ENCODE measurements around the gene CDK15. TPM values are rescaled to one million over a fixed set of nuclear protein-coding genes. Genes with fewer than 3 reads are reported as not detected.

CDK15 gene
- total RNA-seq, 4 donors from 2014 or later: 0.11 to 0.29 TPM; not detected in 2

- ATAC-seq: no peak
- no peak for DNase-seq
- H3K27ac ChIP-seq: no peak overlapping the region
- H3K27me3 ChIP-seq: no peaks in the 10 kb centered on the region
- no peaks in the 10 kb centered on the region for H3K4me1 ChIP-seq
- no peaks in the 10 kb centered on the region for H3K9me3 ChIP-seq
- TF ChIP-seq POLR2A (IDR thresholded peaks at IDR 0.05) (no peak), CTCF (IDR thresholded peaks at IDR 0.05 in 4 of 5, conservative IDR thresholded peaks at IDR 0.05 in 1 of 5) (no peak)
- H3K36me3 ChIP-seq: no peaks in the 10 kb centered on the region
- no peak overlapping the region for H3K4me3 ChIP-seq
- intact Hi-C loops (cut with DNase I; ENCODE audit: low total_unique reads): no loop called here
- in situ Hi-C loops (cut with MboI; ENCODE audit: low sequenced_read_pairs in 4 of 4): no loop called here
Measured at GRCh38 chr2:201915446-201915845, 109.1 kb downstream of the CDK15 start.

- no peaks in the 10 kb centered on the region for H3K36me3 ChIP-seq
- H3K9me3 ChIP-seq: no peaks in the 10 kb centered on the region
- H3K27me3 ChIP-seq: no peaks in the 10 kb centered on the region
- in situ Hi-C loops (cut with MboI; ENCODE audit: low sequenced_read_pairs in 4 of 4) (no loop called here), intact Hi-C loops (cut with DNase I; ENCODE audit: low total_unique reads) (no loop called here)
- H3K4me1 ChIP-seq: no peaks in the 10 kb centered on the region
- ATAC-seq (no peak), DNase-seq (no peak)
- H3K27ac ChIP-seq: no peak overlapping the region
- no peak overlapping the region for H3K4me3 ChIP-seq
- TF ChIP-seq CTCF (IDR thresholded peaks at IDR 0.05 in 4 of 5, conservative IDR thresholded peaks at IDR 0.05 in 1 of 5): no peak
- no peak for TF ChIP-seq POLR2A (IDR thresholded peaks at IDR 0.05)
Measured at GRCh38 chr2:201916565-201916964, 110.2 kb downstream of the CDK15 start.

GRCh38 chr2:201918616-201919307 lies 112.4 kb downstream of the CDK15 start:
- no peak for DNase-seq
- intact Hi-C loops (cut with DNase I; ENCODE audit: low total_unique reads): no loop called here
- ATAC-seq: no peak
- Histone ChIP-seq H3K36me3 (no peaks in the 10 kb centered on the region), H3K4me3 (no peak overlapping the region), H3K27ac (no peak overlapping the region), H3K27me3 (no peaks in the 10 kb centered on the region), H3K9me3 (no peaks in the 10 kb centered on the region), H3K4me1 (no peaks in the 10 kb centered on the region)
- in situ Hi-C loops (cut with MboI; ENCODE audit: low sequenced_read_pairs in 4 of 4): no loop called here
- TF ChIP-seq POLR2A (IDR thresholded peaks at IDR 0.05) (no peak), CTCF (IDR thresholded peaks at IDR 0.05 in 4 of 5, conservative IDR thresholded peaks at IDR 0.05 in 1 of 5) (no peak)

- no peaks in the 10 kb centered on the region for H3K27me3 ChIP-seq
- no peak overlapping the region for H3K27ac ChIP-seq
- DNase-seq: no peak
- H3K36me3 ChIP-seq: no peaks in the 10 kb centered on the region
- no peaks in the 10 kb centered on the region for H3K4me1 ChIP-seq
- no peak overlapping the region for H3K4me3 ChIP-seq
- no peak for TF ChIP-seq POLR2A (IDR thresholded peaks at IDR 0.05)
- no peak for TF ChIP-seq CTCF (IDR thresholded peaks at IDR 0.05 in 4 of 5, conservative IDR thresholded peaks at IDR 0.05 in 1 of 5)
- intact Hi-C loops (cut with DNase I; ENCODE audit: low total_unique reads) (no loop called here), in situ Hi-C loops (cut with MboI; ENCODE audit: low sequenced_read_pairs in 4 of 4) (no loop called here)
- H3K9me3 ChIP-seq: no peaks in the 10 kb centered on the region
- no peak for ATAC-seq
Measured at GRCh38 chr2:201919308-201919634, 112.9 kb downstream of the CDK15 start.

Data from gastrocnemius medialis (tissue), 4 donors.